Colonic mucosa (tissue), 4 donors: ENCODE data around the gene COL8A2. TPM values are rescaled to one million over a fixed set of nuclear protein-coding genes. Genes with fewer than 3 reads are reported as not detected.

ENCODE experiments used
- DNase-seq: peaks from one replicate; pipeline ENCODE4 v3.0.0-alpha.2; 2020
- H3K27ac ChIP-seq: fragments of 200-600 bp; one replicate; pipeline ENCODE4 v1.8.0; 2021
- H3K27me3 ChIP-seq: fragments of 200-600 bp; one replicate; pipeline ENCODE4 v1.8.0; 2021
- H3K36me3 ChIP-seq: fragments of 200-600 bp; one replicate; pipeline ENCODE4 v1.8.0; 2021
- H3K4me1 ChIP-seq: fragments of 200-600 bp; one replicate; pipeline ENCODE4 v1.8.0; 2021; ENCODE audit warnings: mild to moderate bottlenecking
- H3K4me3 ChIP-seq: fragments of 200-600 bp; one replicate; pipeline ENCODE4 v1.8.0; 2021
- H3K9ac ChIP-seq, 2 donors: one replicate each; pipeline ENCODE4 v1.7.0; 2013; ENCODE audit warnings: control low read depth in 2 of 2, low read depth in 2 of 2, low read length in 2 of 2
- H3K9me3 ChIP-seq: fragments of 200-600 bp; one replicate; pipeline ENCODE4 v1.8.0; 2021
- intact Hi-C: fragments of 100-400 bp; cut with DNase I; formaldehyde crosslinking; loops from one replicate; pipeline ENCODE4 v1.14.1; 2022
- total RNA-seq, 2 donors: library from RNA; stranded (reverse); fragmentation: NEBNext Ultra II Directional in 1 of 2; extraction: Animal tissue kit (Norgen Biotek cat#: 25700) in 1 of 2; gene quantifications; one replicate each; pipeline ENCODE4 v1.2.1, GENCODE V29; 2021
- TF ChIP-seq, protein P1 (sequence below): fragments of 200-600 bp; IDR thresholded peaks from one replicate; pipeline ENCODE4 v1.8.0; 2022; ENCODE audit warnings: antibody characterized with exemption, mild to moderate bottlenecking
- donor health status: healthy.
- donor health status: DM: no; HTN: no; CAD: no.
- donor health status: DM: no; HTN: no; CAD: no.

Gene COL8A2
- total RNA-seq, 2 donors from 2014 or later, result 1.1 to 2.1 TPM

DNA sequence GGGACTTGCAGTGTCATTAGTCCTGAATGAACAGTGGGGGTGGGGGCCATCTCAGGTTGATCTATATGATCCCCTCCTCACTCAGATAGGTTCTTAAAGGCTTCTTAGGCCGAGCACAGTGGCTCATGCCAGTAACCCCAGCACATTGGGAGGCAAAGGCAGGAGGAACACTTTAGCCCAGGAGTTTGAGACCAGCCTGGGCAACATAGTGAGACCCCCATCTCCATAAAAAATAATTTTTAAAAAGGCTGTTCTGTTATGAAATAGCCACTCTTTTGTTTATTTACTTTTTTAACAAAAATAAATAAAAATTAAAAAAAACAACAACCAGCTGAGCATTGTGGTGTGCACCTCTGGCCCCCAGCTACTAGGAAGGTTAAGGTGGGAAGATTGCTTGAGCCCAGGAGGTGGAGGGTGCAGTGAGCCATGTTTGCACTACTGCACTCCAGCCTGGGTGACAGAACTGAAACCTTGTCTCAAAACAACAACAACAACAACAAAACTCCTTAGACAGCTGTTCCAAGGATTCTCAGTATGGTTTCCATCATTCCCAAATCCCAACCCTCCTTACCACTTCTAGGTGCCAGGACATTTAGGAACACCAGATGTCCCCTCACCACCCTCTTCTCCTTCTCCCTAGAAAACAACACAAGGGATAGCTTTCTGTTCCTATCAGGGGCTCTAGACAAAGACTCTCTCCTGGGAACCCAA, 26.3 kb upstream of the COL8A2 start:
- peaks cover 16% of the 10 kb centered on the region for H3K4me1 ChIP-seq
- intact Hi-C loops, result loop anchor here (5.0 to 10.0 kb wide), 2 partner anchors 36 to 134 kb away; no protein-coding TSS in a partner anchor
- no peak overlapping the region for H3K4me3 ChIP-seq

DNA sequence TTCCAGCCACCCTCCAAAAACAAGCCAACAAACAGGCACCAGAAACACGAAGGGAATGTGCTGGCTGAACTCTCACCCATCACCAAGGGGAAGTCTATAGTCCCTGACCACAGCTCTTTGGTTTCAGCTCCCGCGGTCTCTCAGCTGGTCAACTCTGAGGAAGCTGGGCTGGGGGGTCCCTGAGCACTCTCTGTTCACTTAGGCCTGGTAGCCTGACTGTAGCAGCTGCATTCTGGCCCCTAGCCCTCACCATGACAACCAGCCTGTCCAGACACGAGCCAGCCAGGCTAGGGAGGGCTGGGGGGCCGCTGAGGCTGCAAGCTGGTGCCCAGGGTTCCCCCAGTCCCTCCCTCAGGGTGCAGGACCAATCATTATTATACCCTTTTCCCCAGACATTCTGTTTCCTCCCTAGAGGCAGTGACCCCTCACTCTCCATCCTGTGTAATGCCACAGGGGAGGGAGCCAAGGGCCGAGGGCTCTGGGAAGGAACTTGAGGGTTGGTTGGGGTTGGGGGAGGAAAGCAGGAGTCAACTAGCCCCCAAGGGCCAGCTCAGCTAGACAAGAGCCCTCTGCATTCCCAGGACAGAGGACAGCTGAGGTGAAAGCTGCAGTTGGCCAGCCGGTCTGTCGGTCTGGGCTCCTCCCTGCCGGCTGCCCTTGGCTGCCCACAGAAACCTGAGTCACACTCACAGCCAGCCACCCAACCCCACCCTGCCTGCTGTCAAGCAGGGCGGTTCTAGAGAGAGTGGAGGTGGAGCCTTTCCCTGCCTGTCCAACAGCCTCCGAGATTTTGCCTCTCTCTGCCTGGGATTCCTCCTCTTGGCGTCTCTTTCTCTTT, 25.5 kb upstream of the COL8A2 start:
- Histone ChIP-seq H3K4me1 (peaks cover 16% of the 10 kb centered on the region), H3K4me3 (peak overlapping the region; percentile 1), H3K9me3 (no peaks in the 10 kb centered on the region), H3K9ac (peak overlapping the region; percentile 49 to 95), H3K27ac (peak overlapping the region; percentile 94), H3K36me3 (no peaks in the 10 kb centered on the region), H3K27me3 (no peaks in the 10 kb centered on the region)
- TF ChIP-seq, protein P1, sequence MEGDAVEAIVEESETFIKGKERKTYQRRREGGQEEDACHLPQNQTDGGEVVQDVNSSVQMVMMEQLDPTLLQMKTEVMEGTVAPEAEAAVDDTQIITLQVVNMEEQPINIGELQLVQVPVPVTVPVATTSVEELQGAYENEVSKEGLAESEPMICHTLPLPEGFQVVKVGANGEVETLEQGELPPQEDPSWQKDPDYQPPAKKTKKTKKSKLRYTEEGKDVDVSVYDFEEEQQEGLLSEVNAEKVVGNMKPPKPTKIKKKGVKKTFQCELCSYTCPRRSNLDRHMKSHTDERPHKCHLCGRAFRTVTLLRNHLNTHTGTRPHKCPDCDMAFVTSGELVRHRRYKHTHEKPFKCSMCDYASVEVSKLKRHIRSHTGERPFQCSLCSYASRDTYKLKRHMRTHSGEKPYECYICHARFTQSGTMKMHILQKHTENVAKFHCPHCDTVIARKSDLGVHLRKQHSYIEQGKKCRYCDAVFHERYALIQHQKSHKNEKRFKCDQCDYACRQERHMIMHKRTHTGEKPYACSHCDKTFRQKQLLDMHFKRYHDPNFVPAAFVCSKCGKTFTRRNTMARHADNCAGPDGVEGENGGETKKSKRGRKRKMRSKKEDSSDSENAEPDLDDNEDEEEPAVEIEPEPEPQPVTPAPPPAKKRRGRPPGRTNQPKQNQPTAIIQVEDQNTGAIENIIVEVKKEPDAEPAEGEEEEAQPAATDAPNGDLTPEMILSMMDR, result no peak
- DNase-seq, result peak; percentile 93
- intact Hi-C loops, result loop anchor here (5.0 to 10.0 kb wide), 2 partner anchors 37 to 134 kb away; no protein-coding TSS in a partner anchor

More for the DNA sequence above, 26.3 kb upstream of the COL8A2 start:
- Histone ChIP-seq H3K9me3 (no peaks in the 10 kb centered on the region), H3K9ac (peak overlapping the region in 1 of 2 donors; percentile 95), H3K27me3 (no peaks in the 10 kb centered on the region), H3K36me3 (no peaks in the 10 kb centered on the region), H3K27ac (peak overlapping the region; percentile 94)
- no peak for DNase-seq
- TF ChIP-seq, protein P1, result no peak

DNA sequence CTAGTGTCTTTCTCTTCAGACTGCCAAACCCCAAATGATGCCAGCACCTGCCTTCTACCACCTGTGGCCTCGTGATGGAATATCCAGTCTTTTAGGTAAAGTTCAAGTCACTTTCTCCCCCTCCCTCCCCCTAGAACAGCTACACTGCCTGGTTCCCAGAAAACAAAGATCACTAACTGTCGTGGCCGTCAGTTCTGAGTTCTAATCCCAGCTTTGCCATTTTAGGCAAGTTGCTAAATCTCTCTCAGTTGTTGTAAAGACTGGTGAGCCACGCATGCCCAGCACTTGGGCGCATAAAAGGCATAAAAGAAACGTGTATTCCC, 24.9 kb upstream of the COL8A2 start:
- Histone ChIP-seq H3K9me3 (no peaks in the 10 kb centered on the region), H3K27me3 (no peaks in the 10 kb centered on the region), H3K4me1 (peaks cover 16% of the 10 kb centered on the region), H3K9ac (peak overlapping the region; percentile 49 to 95), H3K27ac (peak overlapping the region; percentile 94), H3K4me3 (no peak overlapping the region), H3K36me3 (no peaks in the 10 kb centered on the region)
- TF ChIP-seq, protein P1, result no peak
- intact Hi-C loops, result loop anchor here (5.0 to 10.0 kb wide), 2 partner anchors 37 to 135 kb away; no protein-coding TSS in a partner anchor
- DNase-seq, result no peak

DNA sequence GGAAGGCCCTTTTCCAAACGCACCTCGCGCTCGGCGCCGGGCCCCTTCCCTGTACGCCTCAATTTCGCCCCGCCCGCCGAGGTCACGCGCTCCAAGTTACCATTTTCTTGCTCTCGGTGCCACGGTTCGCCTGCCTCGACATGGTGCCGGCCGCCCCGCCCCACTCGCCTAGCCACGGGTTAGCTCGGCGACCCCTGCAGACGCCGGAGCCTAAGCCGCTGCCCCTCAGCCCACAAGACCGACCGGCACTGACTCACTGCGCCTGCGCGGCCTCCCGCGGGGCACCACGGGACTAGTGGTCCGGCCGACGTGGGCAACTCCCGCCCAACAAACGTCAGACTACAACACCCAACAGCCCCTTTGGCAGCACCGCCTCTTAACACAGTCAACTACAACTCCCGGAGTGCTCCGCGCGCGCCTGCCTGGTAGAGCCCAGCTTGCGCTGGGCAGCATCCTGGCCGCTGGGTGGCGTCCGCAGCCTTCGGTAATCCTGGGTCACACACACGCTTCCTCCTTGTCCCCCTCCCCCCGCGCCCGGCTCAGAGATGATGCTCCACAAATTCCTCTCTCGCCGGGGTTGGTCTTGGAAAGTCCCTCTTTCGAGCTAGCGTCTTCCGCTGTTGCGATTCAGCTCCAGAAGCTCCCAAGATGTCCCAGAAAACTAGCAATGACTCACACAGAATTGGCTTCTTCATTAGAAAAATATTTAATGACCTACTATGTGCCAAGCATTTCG, 24.4 kb upstream of the COL8A2 start, which contains the start of gene TRAPPC3:
Gene TRAPPC3, minus strand, starts transcription at position 250 of the 736 bp plus-strand sequence. Its CDS starts 108 bp downstream, at position 142.
- H3K9me3 ChIP-seq, result no peaks in the 10 kb centered on the region
- DNase-seq, result peak; percentile 100
- TF ChIP-seq, protein P1, result peak; percentile 90
- H3K36me3 ChIP-seq, result no peaks in the 10 kb centered on the region
- peak within 1 kb of the TSS; percentile 98 for H3K4me3 ChIP-seq
- H3K27ac ChIP-seq, result peak within 1 kb of the TSS; percentile 94
- H3K4me1 ChIP-seq, result peaks cover 16% of the 10 kb centered on the region
- H3K9ac ChIP-seq, result peak within 1 kb of the TSS; percentile 94 to 95
- intact Hi-C loops, result no loop called here
- no peaks in the 10 kb centered on the region for H3K27me3 ChIP-seq

DNA sequence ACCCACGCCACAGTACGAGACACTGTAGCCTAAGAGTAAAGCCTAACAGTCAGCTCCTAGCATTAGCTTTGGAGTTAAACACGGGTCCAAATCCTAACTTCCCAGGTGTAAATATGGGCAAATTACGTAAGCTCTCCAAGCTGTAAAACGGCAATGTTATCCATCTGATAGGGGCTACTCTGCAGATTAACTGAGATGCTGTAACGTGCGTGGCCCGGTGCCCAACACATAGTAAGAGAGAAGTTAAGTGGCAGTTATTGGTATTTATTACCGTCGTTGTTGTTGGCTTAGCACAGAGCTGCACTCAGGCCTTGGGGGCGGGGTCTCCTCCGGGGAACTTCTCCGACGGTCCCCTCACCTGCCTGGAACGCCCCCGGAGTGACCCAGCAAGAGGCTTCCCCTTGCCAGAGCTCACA, 23.8 kb upstream of the COL8A2 start:
- Histone ChIP-seq H3K27me3 (no peaks in the 10 kb centered on the region), H3K4me1 (peaks cover 16% of the 10 kb centered on the region), H3K9ac (peak overlapping the region; percentile 94 to 95), H3K9me3 (no peaks in the 10 kb centered on the region), H3K36me3 (no peaks in the 10 kb centered on the region), H3K27ac (peak overlapping the region; percentile 94), H3K4me3 (peak overlapping the region; percentile 98)
- no peak for DNase-seq
- intact Hi-C loops, result no loop called here
- TF ChIP-seq, protein P1, result no peak
